Mucosa of gallbladder (tissue), 1 donor: ENCODE data around the gene CCDC110. TPM values are rescaled to one million over a fixed set of nuclear protein-coding genes. Genes with fewer than 3 reads are reported as not detected.
"Not testable (repeated sequence)": the region's sequence is repeated elsewhere in the genome, so short reads cannot be mapped to it uniquely, and the experiment has no call there.

Source experiments
- DNase-seq: peaks from one replicate; pipeline ENCODE4 v3.0.0-alpha.2; 2020; ENCODE audit warnings: low spot score
- total RNA-seq: library from RNA; stranded (reverse); gene quantifications from one replicate; pipeline ENCODE4 v1.2.1, GENCODE V29; 2021
- donor health status: DM: no; HTN: no; CAD: no.

CCDC110 gene
- 0.78 TPM for total RNA-seq

- DNase-seq, result peak; percentile 94
Observed at GRCh38 chr4:185471235-185472102, at the start of gene CCDC110. CCDC110 (minus strand) TSS chr4:185471733; CDS start chr4:185471683, 50 bp downstream.

GRCh38 chr4:185520119-185520518 lies 48.6 kb upstream of the CCDC110 start:
- no peak for DNase-seq

GRCh38 chr4:185518494-185518893 lies 47.0 kb upstream of the CCDC110 start:
- no peak for DNase-seq

- no peak for DNase-seq
Observed at GRCh38 chr4:185518069-185518468, 46.5 kb upstream of the CCDC110 start.

GRCh38 chr4:185515248-185515647 lies 43.7 kb upstream of the CCDC110 start:
- no peak for DNase-seq

GRCh38 chr4:185514182-185514697 lies 42.7 kb upstream of the CCDC110 start:
- no peak for DNase-seq

- DNase-seq, result no peak
Observed at GRCh38 chr4:185513489-185514181, 42.1 kb upstream of the CCDC110 start.

GRCh38 chr4:185512516-185512915 lies 41.0 kb upstream of the CCDC110 start:
- DNase-seq, result no peak

- DNase-seq, result not testable (repeated sequence)
Observed at GRCh38 chr4:185511243-185511642, 39.7 kb upstream of the CCDC110 start.

- DNase-seq, result no peak
Observed at GRCh38 chr4:185510806-185511205, 39.3 kb upstream of the CCDC110 start.

GRCh38 chr4:185508181-185508580 lies 36.6 kb upstream of the CCDC110 start:
- DNase-seq, result no peak

GRCh38 chr4:185506422-185506821 lies 34.9 kb upstream of the CCDC110 start:
- no peak for DNase-seq

- peak; percentile 64 for DNase-seq
Observed at GRCh38 chr4:185504098-185505047, 32.8 kb upstream of the CCDC110 start.

GRCh38 chr4:185502386-185502785 lies 30.9 kb upstream of the CCDC110 start:
- no peak for DNase-seq

GRCh38 chr4:185500576-185500975 lies 29.0 kb upstream of the CCDC110 start:
- DNase-seq, result no peak

GRCh38 chr4:185500035-185500434 lies 28.5 kb upstream of the CCDC110 start:
- no peak for DNase-seq

GRCh38 chr4:185488650-185489049 lies 17.1 kb upstream of the CCDC110 start:
- DNase-seq, result no peak

- no peak for DNase-seq
Observed at GRCh38 chr4:185481401-185481800, 9.9 kb upstream of the CCDC110 start.

- DNase-seq, result no peak
Observed at GRCh38 chr4:185480016-185480732, 8.6 kb upstream of the CCDC110 start.

- no peak for DNase-seq
Observed at GRCh38 chr4:185479507-185479971, 8.0 kb upstream of the CCDC110 start.

- no peak for DNase-seq
Observed at GRCh38 chr4:185473247-185473646, 1.7 kb upstream of the CCDC110 start.
